ENCODE results near the gene GREB1L.

GREB1L gene

DNA sequence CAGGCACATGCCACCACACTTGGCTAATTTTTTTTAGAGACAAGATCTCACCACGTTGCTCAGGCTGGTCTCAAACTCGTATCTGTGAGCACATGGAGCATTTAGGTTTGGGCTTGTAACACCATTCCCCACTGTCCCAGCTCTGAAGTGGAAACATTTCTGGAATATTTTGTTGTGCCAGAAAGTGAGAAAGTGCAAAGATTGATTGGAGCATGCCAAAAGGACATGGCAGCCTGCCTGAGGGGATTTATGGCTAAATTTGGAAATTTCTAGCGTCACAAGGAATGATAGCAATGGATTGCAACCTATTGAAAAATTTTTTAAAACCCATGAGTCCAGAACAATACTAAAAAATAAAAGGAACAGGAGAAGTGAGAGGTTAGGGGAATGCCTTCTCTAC, 221.7 kb downstream of the GREB1L start:
- H3K36me3 ChIP-seq (replicated peaks; ENCODE audit: low read depth, low read length) = no peaks in the 10 kb centered on the region
- no peaks in the 10 kb centered on the region for H3K4me1 ChIP-seq (ENCODE audit: low read length)
- H3K9me3 ChIP-seq (ENCODE audit: insufficient read depth, low read length) = no peaks in the 10 kb centered on the region
- no peak overlapping the region for H2AFZ ChIP-seq (ENCODE audit: low read depth, low read length)
- no peak overlapping the region for H3K4me3 ChIP-seq (ENCODE audit: low read length)
- no peak overlapping the region for H3K4me2 ChIP-seq (ENCODE audit: low read length)
- H4K20me1 ChIP-seq (ENCODE audit: insufficient read depth, low read length) = no peaks in the 10 kb centered on the region
- TF ChIP-seq EZH2phosphoT487 (IDR thresholded peaks at IDR 0.05; ENCODE audit: low read depth) (no peak), CTCF (IDR thresholded peaks at IDR 0.05; ENCODE audit: low read depth, low read length) (no peak)
- H3K9ac ChIP-seq (ENCODE audit: low read length) = no peak overlapping the region
- H3K27ac ChIP-seq (ENCODE audit: low read length) = no peak overlapping the region
- no peaks in the 10 kb centered on the region for H3K79me2 ChIP-seq (ENCODE audit: low read length)
- 0 out of 2 replicates have a peak, but pooled peaks cover 3% of the 10 kb centered on the region for H3K27me3 ChIP-seq (ENCODE audit: low read depth, low read length)

GRCh38 chr18:21468514-21469164, 226.6 kb downstream of the GREB1L start:
- H3K9me3 ChIP-seq (ENCODE audit: insufficient read depth, low read length) = no peaks in the 10 kb centered on the region
- no peak for TF ChIP-seq CTCF (IDR thresholded peaks at IDR 0.05; ENCODE audit: low read depth, low read length)
- TF ChIP-seq EZH2phosphoT487 (IDR thresholded peaks at IDR 0.05; ENCODE audit: low read depth) = no peak
- H3K4me3 ChIP-seq (ENCODE audit: low read length) = no peak overlapping the region
- H3K9ac ChIP-seq (ENCODE audit: low read length) = no peak overlapping the region
- no peak overlapping the region for H3K4me2 ChIP-seq (ENCODE audit: low read length)
- H3K27ac ChIP-seq (ENCODE audit: low read length) = no peak overlapping the region
- no peaks in the 10 kb centered on the region for H3K79me2 ChIP-seq (ENCODE audit: low read length)
- no peaks in the 10 kb centered on the region for H4K20me1 ChIP-seq (ENCODE audit: insufficient read depth, low read length)
- H2AFZ ChIP-seq (ENCODE audit: low read depth, low read length) = no peak overlapping the region
- H3K36me3 ChIP-seq (replicated peaks; ENCODE audit: low read depth, low read length) = no peaks in the 10 kb centered on the region
- 0 out of 2 replicates have a peak, but pooled peaks cover 3% of the 10 kb centered on the region for H3K27me3 ChIP-seq (ENCODE audit: low read depth, low read length)
- H3K4me1 ChIP-seq (ENCODE audit: low read length) = no peaks in the 10 kb centered on the region

DNA sequence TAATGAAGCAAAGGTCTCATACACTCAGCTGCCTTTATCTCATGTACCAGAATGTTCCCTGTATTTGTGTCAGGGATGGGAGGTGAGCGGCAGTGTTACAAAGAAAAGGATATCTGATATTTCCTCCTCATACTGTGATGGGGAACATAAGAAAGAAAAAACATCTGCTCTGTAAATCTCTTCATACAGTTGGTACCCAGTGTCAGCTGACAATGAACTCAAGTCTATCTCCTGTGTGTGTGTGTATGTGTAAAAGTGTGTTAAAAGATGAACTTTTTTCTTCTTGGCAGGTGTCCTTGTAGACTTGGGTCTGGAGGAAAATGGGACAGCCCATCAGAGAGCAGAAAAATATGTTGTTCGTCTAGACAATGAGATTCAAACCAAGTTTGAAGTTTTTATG, 230.7 kb downstream of the GREB1L start:
- Histone ChIP-seq H3K27me3 (ENCODE audit: low read depth, low read length) (no peaks in the 10 kb centered on the region), H3K4me3 (ENCODE audit: low read length) (no peak overlapping the region), H3K36me3 (replicated peaks; ENCODE audit: low read depth, low read length) (no peaks in the 10 kb centered on the region), H3K9ac (ENCODE audit: low read length) (no peak overlapping the region), H3K4me2 (ENCODE audit: low read length) (no peak overlapping the region), H3K79me2 (ENCODE audit: low read length) (no peaks in the 10 kb centered on the region), H3K4me1 (ENCODE audit: low read length) (no peaks in the 10 kb centered on the region), H2AFZ (ENCODE audit: low read depth, low read length) (no peak overlapping the region), H3K9me3 (ENCODE audit: insufficient read depth, low read length) (no peaks in the 10 kb centered on the region), H4K20me1 (ENCODE audit: insufficient read depth, low read length) (no peaks in the 10 kb centered on the region), H3K27ac (ENCODE audit: low read length) (no peak overlapping the region)
- TF ChIP-seq CTCF (IDR thresholded peaks at IDR 0.05; ENCODE audit: low read depth, low read length) = no peak
- no peak for TF ChIP-seq EZH2phosphoT487 (IDR thresholded peaks at IDR 0.05; ENCODE audit: low read depth)

- Histone ChIP-seq H3K4me3 (ENCODE audit: low read length) (no peak overlapping the region), H3K36me3 (replicated peaks; ENCODE audit: low read depth, low read length) (no peaks in the 10 kb centered on the region), H3K4me1 (ENCODE audit: low read length) (no peaks in the 10 kb centered on the region), H3K79me2 (ENCODE audit: low read length) (no peaks in the 10 kb centered on the region), H3K9ac (ENCODE audit: low read length) (no peak overlapping the region), H3K9me3 (ENCODE audit: insufficient read depth, low read length) (no peaks in the 10 kb centered on the region), H3K27ac (ENCODE audit: low read length) (no peak overlapping the region), H2AFZ (ENCODE audit: low read depth, low read length) (no peak overlapping the region), H3K4me2 (ENCODE audit: low read length) (no peak overlapping the region), H4K20me1 (ENCODE audit: insufficient read depth, low read length) (no peaks in the 10 kb centered on the region), H3K27me3 (ENCODE audit: low read depth, low read length) (no peaks in the 10 kb centered on the region)
- TF ChIP-seq CTCF (IDR thresholded peaks at IDR 0.05; ENCODE audit: low read depth, low read length) = no peak
- TF ChIP-seq EZH2phosphoT487 (IDR thresholded peaks at IDR 0.05; ENCODE audit: low read depth) = no peak
These were observed 232.6 kb downstream of the GREB1L start for GRCh38 chr18:21474621-21475020.

All from OCI-LY3 (cell line).